IMR-90 (cell line): ENCODE measurements around the gene MYADML2.

Source experiments
- BHLHE40 ChIP-seq: fragments of 150-350 bp; IDR thresholded peaks from 2 replicates; pipeline ENCODE4 v1.6.1; 2016; ENCODE audit warnings: mild to moderate bottlenecking, low read depth, low read length
- CEBPB ChIP-seq: IDR thresholded peaks from 2 replicates; pipeline ENCODE4 v1.6.1; 2012; ENCODE audit warnings: low read depth, low read length, improper control_type of control experiment
- CHD1 ChIP-seq: IDR thresholded peaks from 2 replicates; pipeline ENCODE4 v1.6.1; 2012; ENCODE audit warnings: low read depth, low read length, improper control_type of control experiment
- FOS ChIP-seq: fragments of 150-350 bp; IDR thresholded peaks from 2 replicates; pipeline ENCODE4 v1.6.1; 2016; ENCODE audit warnings: low read depth, low read length
- MAFK ChIP-seq: IDR thresholded peaks from 2 replicates; pipeline ENCODE4 v1.6.1; 2012; ENCODE audit warnings: low read depth, low read length, improper control_type of control experiment
- MAZ ChIP-seq: IDR thresholded peaks from 2 replicates; pipeline ENCODE4 v1.6.1; 2012; ENCODE audit warnings: low read depth, mild to moderate bottlenecking, low read length, improper control_type of control experiment, moderate library complexity, borderline replicate concordance
- MXI1 ChIP-seq: IDR thresholded peaks from 2 replicates; pipeline ENCODE4 v1.6.1; 2012; ENCODE audit warnings: low read depth, mild to moderate bottlenecking, low read length, moderate library complexity, borderline replicate concordance
- POLR2A ChIP-seq: IDR thresholded peaks from 2 replicates; pipeline ENCODE4 v1.6.1; 2012; ENCODE audit warnings: mild to moderate bottlenecking, low read depth, low read length
- RAD21 ChIP-seq: IDR thresholded peaks from 2 replicates; pipeline ENCODE4 v1.6.1; 2012; ENCODE audit warnings: low read length, improper control_type of control experiment
- RCOR1 ChIP-seq: IDR thresholded peaks from 2 replicates; pipeline ENCODE4 v1.6.1; 2012; ENCODE audit warnings: mild to moderate bottlenecking, low read length, improper control_type of control experiment; ENCODE audit not compliant: insufficient replicate concordance
- RFX5 ChIP-seq: IDR thresholded peaks from 2 replicates; pipeline ENCODE4 v1.8.0; 2012; ENCODE audit warnings: low read depth, mild to moderate bottlenecking, low read length, moderate library complexity
- TF ChIP-seq, protein P1 (sequence below): conservative IDR thresholded peaks from 2 replicates; pipeline ENCODE4 v1.5.1; 2012; ENCODE audit warnings: mild to moderate bottlenecking, low read depth, low read length, improper control_type of control experiment
- TF ChIP-seq, protein P2 (sequence below): fragments of 150-350 bp; IDR thresholded peaks from 2 replicates; pipeline ENCODE4 v1.6.1; 2017; ENCODE audit warnings: mild to moderate bottlenecking, antibody characterized with exemption, low read length, low read depth

DNA sequence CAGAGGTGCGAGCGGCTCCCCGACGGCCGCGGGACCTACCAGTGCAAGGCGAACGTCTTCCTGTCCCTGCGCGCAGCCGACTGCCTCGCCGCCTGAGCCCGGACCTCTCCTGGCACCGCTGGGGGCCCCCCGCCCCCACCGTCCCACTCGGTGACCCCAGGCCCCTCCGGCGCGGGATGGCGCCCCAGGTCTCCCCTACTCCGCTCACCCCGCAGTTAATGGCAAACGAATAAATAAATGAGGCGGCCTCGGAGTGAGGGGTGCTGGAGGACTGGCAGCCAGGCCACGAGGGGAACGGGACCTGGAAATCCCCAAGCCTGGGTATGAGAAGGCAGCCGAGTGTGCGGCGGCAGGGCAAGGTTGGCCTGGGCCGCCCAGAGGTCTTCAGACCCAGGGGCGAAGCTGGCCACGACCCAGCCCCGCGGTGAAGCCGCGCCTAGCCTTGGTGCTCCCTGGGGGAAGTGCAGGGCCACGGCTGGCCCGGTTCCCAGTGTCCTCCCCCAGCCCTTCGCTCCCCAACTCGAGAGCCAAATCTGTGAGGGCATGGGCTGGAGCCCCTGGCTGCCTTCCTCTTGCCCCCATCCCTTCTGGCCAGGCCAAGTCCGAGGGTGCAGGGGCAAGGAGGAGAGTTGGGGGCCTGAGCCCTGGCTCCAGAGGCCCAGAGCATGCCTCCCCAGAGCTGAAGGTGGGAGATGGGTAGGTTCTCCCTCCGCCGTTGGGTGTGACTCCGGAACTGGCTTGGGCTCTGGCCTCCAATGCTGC is 44.2 kb downstream of the MYADML2 start:
- no peak for TF ChIP-seq RAD21
- TF ChIP-seq POLR2A, result no peak
- TF ChIP-seq, protein P1, sequence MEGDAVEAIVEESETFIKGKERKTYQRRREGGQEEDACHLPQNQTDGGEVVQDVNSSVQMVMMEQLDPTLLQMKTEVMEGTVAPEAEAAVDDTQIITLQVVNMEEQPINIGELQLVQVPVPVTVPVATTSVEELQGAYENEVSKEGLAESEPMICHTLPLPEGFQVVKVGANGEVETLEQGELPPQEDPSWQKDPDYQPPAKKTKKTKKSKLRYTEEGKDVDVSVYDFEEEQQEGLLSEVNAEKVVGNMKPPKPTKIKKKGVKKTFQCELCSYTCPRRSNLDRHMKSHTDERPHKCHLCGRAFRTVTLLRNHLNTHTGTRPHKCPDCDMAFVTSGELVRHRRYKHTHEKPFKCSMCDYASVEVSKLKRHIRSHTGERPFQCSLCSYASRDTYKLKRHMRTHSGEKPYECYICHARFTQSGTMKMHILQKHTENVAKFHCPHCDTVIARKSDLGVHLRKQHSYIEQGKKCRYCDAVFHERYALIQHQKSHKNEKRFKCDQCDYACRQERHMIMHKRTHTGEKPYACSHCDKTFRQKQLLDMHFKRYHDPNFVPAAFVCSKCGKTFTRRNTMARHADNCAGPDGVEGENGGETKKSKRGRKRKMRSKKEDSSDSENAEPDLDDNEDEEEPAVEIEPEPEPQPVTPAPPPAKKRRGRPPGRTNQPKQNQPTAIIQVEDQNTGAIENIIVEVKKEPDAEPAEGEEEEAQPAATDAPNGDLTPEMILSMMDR, result no peak
- TF ChIP-seq RCOR1, result no peak
- no peak for TF ChIP-seq CHD1
- TF ChIP-seq FOS, result no peak
- TF ChIP-seq MXI1, result no peak
- TF ChIP-seq MAZ, result no peak
- no peak for TF ChIP-seq CEBPB
- no peak for TF ChIP-seq RFX5
- TF ChIP-seq, protein P2, sequence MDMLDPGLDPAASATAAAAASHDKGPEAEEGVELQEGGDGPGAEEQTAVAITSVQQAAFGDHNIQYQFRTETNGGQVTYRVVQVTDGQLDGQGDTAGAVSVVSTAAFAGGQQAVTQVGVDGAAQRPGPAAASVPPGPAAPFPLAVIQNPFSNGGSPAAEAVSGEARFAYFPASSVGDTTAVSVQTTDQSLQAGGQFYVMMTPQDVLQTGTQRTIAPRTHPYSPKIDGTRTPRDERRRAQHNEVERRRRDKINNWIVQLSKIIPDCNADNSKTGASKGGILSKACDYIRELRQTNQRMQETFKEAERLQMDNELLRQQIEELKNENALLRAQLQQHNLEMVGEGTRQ, result no peak
- TF ChIP-seq BHLHE40, result no peak
- no peak for TF ChIP-seq MAFK
